HL-60/S4 treated with phorbol 12-myristate 13-acetate at 8.2 ng/mL for 4 days and 3 days (cell line): ENCODE measurements around the gene PCSK6.

ENCODE experiments used
- in situ Hi-C: fragments of 300-500 bp; cut with MboI; formaldehyde crosslinking; loops from 2 replicates; pipeline ENCODE4 v1.15.0; 2022; ENCODE audit warnings: low sequenced_read_pairs

The PCSK6 gene

DNA sequence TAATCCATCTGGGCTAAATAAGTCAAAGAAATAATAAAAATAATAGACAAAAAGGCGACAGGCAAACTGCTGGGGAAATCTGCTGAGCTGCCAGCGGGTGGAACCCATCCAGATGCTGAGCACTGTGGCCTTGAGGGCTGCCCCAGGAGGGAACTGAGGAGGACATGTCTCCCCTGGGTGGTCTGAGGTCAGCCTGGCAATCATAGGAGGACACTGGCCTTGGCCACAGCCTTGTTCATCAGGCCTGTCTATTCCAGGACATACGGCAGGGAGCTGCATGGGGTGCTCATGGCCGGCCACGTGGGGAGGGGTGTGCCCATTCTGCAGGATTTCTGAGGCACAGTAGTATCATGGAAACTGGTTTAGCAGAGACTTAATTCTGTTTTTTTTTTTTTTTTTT lies 173.0 kb downstream of the PCSK6 start:
- in situ Hi-C loops = no loop called here

- in situ Hi-C loops = no loop called here
Measured at GRCh38 chr15:101315736-101316135, 173.8 kb downstream of the PCSK6 start.

GRCh38 chr15:101314336-101315125 lies 175.0 kb downstream of the PCSK6 start:
- in situ Hi-C loops = no loop called here

GRCh38 chr15:101313041-101313761 lies 176.3 kb downstream of the PCSK6 start:
- in situ Hi-C loops = no loop called here

GRCh38 chr15:101310508-101310907 lies 179.0 kb downstream of the PCSK6 start:
- in situ Hi-C loops = no loop called here

- in situ Hi-C loops = no loop called here
Measured at GRCh38 chr15:101310161-101310480, 179.4 kb downstream of the PCSK6 start.

GRCh38 chr15:101309436-101310160 lies 179.9 kb downstream of the PCSK6 start:
- in situ Hi-C loops = no loop called here

DNA sequence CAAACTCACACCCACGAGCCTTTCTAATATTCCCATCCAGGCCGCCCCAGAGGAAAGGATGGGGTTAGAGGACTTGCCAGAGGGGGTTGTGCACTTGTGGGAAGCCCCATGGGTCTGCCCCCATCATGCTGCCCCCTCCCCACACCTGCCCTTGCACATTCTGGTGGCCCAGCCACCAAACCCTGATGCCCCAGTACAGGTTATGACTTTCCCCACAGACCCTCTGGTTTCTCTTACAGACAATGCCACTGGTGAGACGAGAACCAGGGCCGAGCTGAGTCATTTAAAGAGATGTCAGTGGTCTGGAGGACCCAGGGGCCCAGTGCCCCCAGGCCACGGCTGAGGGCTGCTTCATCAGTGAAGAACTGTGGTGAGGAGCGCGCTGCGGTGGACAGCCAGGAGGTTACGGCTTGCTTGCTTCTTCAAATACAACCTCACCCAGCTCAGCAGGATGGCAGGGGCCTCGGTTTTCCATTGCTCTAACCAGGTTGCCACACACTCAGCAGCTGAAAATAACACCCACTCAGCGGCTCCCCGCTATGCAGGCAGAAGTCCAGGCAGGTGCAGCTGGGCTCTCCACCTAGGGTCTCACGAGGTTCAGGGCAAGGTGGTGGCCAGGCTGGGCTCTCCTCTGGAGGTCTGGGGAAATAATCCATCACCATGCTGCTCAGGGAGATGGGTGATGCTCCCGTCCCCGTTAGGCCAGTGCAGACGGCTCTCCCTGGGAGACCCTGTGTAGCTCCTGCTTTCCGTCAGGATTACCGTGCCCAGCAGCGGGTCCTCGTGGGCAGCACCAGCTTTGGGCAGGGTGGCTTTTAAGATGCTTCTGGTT lies 180.7 kb downstream of the PCSK6 start:
- in situ Hi-C loops = no loop called here

- in situ Hi-C loops = no loop called here
Measured at GRCh38 chr15:101307897-101308603, 181.5 kb downstream of the PCSK6 start.

GRCh38 chr15:101307048-101307896 lies 182.2 kb downstream of the PCSK6 start:
- in situ Hi-C loops = no loop called here

GRCh38 chr15:101306341-101307047 lies 183.0 kb downstream of the PCSK6 start:
- in situ Hi-C loops = no loop called here

DNA sequence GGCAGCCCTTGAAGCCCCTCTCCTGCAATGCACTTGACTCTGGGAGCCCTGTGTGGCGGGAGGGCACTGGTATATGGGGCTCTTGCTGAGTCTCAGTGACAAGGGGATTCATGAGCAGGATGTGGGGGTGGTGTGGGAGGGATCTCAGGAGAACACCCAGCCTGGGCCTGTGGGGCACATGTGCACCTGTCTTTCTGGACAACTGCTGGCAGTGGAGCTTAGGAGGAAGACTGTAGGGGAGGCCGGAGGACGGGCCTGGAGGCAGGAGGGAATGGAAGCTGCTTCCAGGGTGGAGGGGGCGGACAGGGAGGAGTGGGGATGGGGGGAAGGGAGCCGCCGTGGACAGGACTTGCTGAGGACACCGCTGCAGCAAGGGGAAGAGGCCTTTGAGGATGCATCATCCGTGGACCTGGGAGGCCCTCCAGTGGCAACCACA lies 183.7 kb downstream of the PCSK6 start:
- in situ Hi-C loops = no loop called here

GRCh38 chr15:101303408-101303807 lies 186.1 kb downstream of the PCSK6 start:
- in situ Hi-C loops = no loop called here

GRCh38 chr15:101296418-101297405 lies 192.8 kb downstream of the PCSK6 start:
- in situ Hi-C loops = no loop called here

DNA sequence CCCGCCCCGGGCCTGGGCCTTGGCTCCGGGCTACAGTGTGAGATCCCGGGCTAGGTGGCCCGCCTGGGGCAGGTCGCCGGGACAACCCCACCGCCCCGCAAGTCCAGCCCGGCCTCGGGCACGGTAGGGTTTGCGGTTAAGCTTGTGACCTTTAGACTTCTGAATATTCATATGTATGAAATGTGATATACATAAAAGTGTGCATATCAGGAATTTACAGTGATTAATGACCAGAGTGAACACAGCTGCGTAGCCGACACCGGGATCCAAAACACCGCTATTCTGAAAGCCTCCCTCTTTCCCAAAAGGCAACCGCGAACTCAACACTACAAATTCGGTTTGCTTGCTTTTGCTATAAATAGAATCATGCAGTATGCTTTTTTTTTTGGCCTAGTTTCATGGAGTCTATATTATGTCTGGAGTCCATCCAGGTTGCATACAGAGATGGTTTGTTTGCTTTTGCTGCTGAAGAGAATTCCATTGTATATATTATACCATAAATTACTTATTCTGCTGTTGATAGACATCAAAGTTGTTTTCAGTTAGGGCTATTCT lies 193.8 kb downstream of the PCSK6 start:
- in situ Hi-C loops = no loop called here

GRCh38 chr15:101294731-101295606 lies 194.5 kb downstream of the PCSK6 start, which contains the start of gene SNRPA1:
TSS of gene SNRPA1 (minus strand) at chr15:101295248. CDS start at chr15:101295178, 70 bp downstream.
- in situ Hi-C loops = no loop called here
